ENCODE measurements around the gene SYNE3. TPM values are rescaled to one million over a fixed set of nuclear protein-coding genes. Genes with fewer than 3 reads are reported as not detected.

Gene SYNE3
- total RNA-seq, 2 donors from 2014 or later: 78.9 to 79.1 TPM

- Mint-ChIP-seq H3K36me3 (ENCODE audit: low read depth) (peaks cover 65% of the 10 kb centered on the region), H3K9me3 (no peaks in the 10 kb centered on the region), H3K27me3 (no peaks in the 10 kb centered on the region), H3K4me3 (peak overlapping the region; percentile 41), H3K4me1 (peaks cover 55% of the 10 kb centered on the region), H3K27ac (peak overlapping the region; percentile 79)
- ATAC-seq (replicated peaks): no peak
These were observed 17.7 kb downstream of the SYNE3 start for GRCh38 chr14:95498622-95499353.

GRCh38 chr14:95497561-95498011 lies 18.9 kb downstream of the SYNE3 start:
- peak overlapping the region; percentile 22 for H3K27ac Mint-ChIP-seq
- H3K36me3 Mint-ChIP-seq (ENCODE audit: low read depth): peaks cover 53% of the 10 kb centered on the region
- peaks cover 54% of the 10 kb centered on the region for H3K4me1 Mint-ChIP-seq
- H3K27me3 Mint-ChIP-seq: no peaks in the 10 kb centered on the region
- peak overlapping the region; percentile 76 for H3K4me3 Mint-ChIP-seq
- H3K9me3 Mint-ChIP-seq: no peaks in the 10 kb centered on the region
- no peak for ATAC-seq (replicated peaks)

- Mint-ChIP-seq H3K4me3 (peak overlapping the region; percentile 76), H3K36me3 (ENCODE audit: low read depth) (peaks cover 51% of the 10 kb centered on the region), H3K27me3 (no peaks in the 10 kb centered on the region), H3K4me1 (peaks cover 56% of the 10 kb centered on the region), H3K27ac (peak overlapping the region; percentile 94), H3K9me3 (no peaks in the 10 kb centered on the region)
- ATAC-seq (replicated peaks): no peak
These were observed 19.7 kb downstream of the SYNE3 start for GRCh38 chr14:95496690-95497259.

- ATAC-seq (replicated peaks): peak; percentile 73
- Mint-ChIP-seq H3K4me3 (peak overlapping the region; percentile 76), H3K4me1 (peaks cover 52% of the 10 kb centered on the region), H3K36me3 (ENCODE audit: low read depth) (peaks cover 51% of the 10 kb centered on the region), H3K27ac (peak overlapping the region; percentile 94), H3K9me3 (no peaks in the 10 kb centered on the region), H3K27me3 (no peaks in the 10 kb centered on the region)
These were observed 20.3 kb downstream of the SYNE3 start for GRCh38 chr14:95496111-95496681.

- H3K9me3 Mint-ChIP-seq: no peaks in the 10 kb centered on the region
- peak overlapping the region; percentile 94 for H3K27ac Mint-ChIP-seq
- H3K4me1 Mint-ChIP-seq: peaks cover 49% of the 10 kb centered on the region
- ATAC-seq (replicated peaks): peak; percentile 85
- H3K36me3 Mint-ChIP-seq (ENCODE audit: low read depth): peaks cover 46% of the 10 kb centered on the region
- H3K27me3 Mint-ChIP-seq: no peaks in the 10 kb centered on the region
- H3K4me3 Mint-ChIP-seq: peak overlapping the region; percentile 76
These were observed 20.9 kb downstream of the SYNE3 start for GRCh38 chr14:95495538-95496025.

GRCh38 chr14:95495076-95495475 lies 21.4 kb downstream of the SYNE3 start:
- H3K36me3 Mint-ChIP-seq (ENCODE audit: low read depth): peaks cover 41% of the 10 kb centered on the region
- H3K27ac Mint-ChIP-seq: peak overlapping the region; percentile 94
- H3K9me3 Mint-ChIP-seq: no peaks in the 10 kb centered on the region
- peak overlapping the region; percentile 76 for H3K4me3 Mint-ChIP-seq
- peaks cover 48% of the 10 kb centered on the region for H3K4me1 Mint-ChIP-seq
- H3K27me3 Mint-ChIP-seq: no peaks in the 10 kb centered on the region
- no peak for ATAC-seq (replicated peaks)

GRCh38 chr14:95494456-95494855 lies 22.0 kb downstream of the SYNE3 start:
- no peaks in the 10 kb centered on the region for H3K9me3 Mint-ChIP-seq
- no peaks in the 10 kb centered on the region for H3K27me3 Mint-ChIP-seq
- peak overlapping the region; percentile 76 for H3K4me3 Mint-ChIP-seq
- peak overlapping the region; percentile 94 for H3K27ac Mint-ChIP-seq
- H3K36me3 Mint-ChIP-seq (ENCODE audit: low read depth): peaks cover 38% of the 10 kb centered on the region
- ATAC-seq (replicated peaks): no peak
- H3K4me1 Mint-ChIP-seq: peaks cover 51% of the 10 kb centered on the region

GRCh38 chr14:95493976-95494375 lies 22.5 kb downstream of the SYNE3 start:
- Mint-ChIP-seq H3K36me3 (ENCODE audit: low read depth) (peaks cover 34% of the 10 kb centered on the region), H3K4me1 (peaks cover 46% of the 10 kb centered on the region)
- ATAC-seq (replicated peaks): no peak

GRCh38 chr14:95493503-95493902 lies 22.9 kb downstream of the SYNE3 start:
- no peak overlapping the region for H3K27ac Mint-ChIP-seq
- H3K4me3 Mint-ChIP-seq: no peak overlapping the region
- peaks cover 46% of the 10 kb centered on the region for H3K4me1 Mint-ChIP-seq
- H3K27me3 Mint-ChIP-seq: no peaks in the 10 kb centered on the region
- H3K9me3 Mint-ChIP-seq: no peaks in the 10 kb centered on the region
- ATAC-seq (replicated peaks): no peak
- H3K36me3 Mint-ChIP-seq (ENCODE audit: low read depth): peaks cover 33% of the 10 kb centered on the region

More at GRCh38 chr14:95493976-95494375, 22.5 kb downstream of the SYNE3 start:
- Mint-ChIP-seq H3K4me3 (peak overlapping the region; percentile 76), H3K27me3 (no peaks in the 10 kb centered on the region), H3K9me3 (no peaks in the 10 kb centered on the region), H3K27ac (peak overlapping the region; percentile 94)

- peaks cover 41% of the 10 kb centered on the region for H3K36me3 Mint-ChIP-seq (ENCODE audit: low read depth)
These were observed 24.4 kb downstream of the SYNE3 start for GRCh38 chr14:95491936-95492608.

GRCh38 chr14:95490727-95491451 lies 25.6 kb downstream of the SYNE3 start:
- Mint-ChIP-seq H3K36me3 (ENCODE audit: low read depth) (peaks cover 45% of the 10 kb centered on the region), H3K4me3 (no peak overlapping the region), H3K9me3 (no peaks in the 10 kb centered on the region), H3K4me1 (peaks cover 46% of the 10 kb centered on the region), H3K27ac (peak overlapping the region; percentile 19), H3K27me3 (no peaks in the 10 kb centered on the region)
- ATAC-seq (replicated peaks): no peak

More at GRCh38 chr14:95491936-95492608, 24.4 kb downstream of the SYNE3 start:
- Mint-ChIP-seq H3K27me3 (no peaks in the 10 kb centered on the region), H3K9me3 (no peaks in the 10 kb centered on the region), H3K4me1 (peaks cover 48% of the 10 kb centered on the region), H3K27ac (peak overlapping the region; percentile 31), H3K4me3 (peak overlapping the region; percentile 10)
- no peak for ATAC-seq (replicated peaks)

- no peak for ATAC-seq (replicated peaks)
- Mint-ChIP-seq H3K9me3 (no peaks in the 10 kb centered on the region), H3K27ac (peak overlapping the region; percentile 52), H3K27me3 (no peaks in the 10 kb centered on the region), H3K4me1 (peaks cover 44% of the 10 kb centered on the region), H3K4me3 (no peak overlapping the region), H3K36me3 (ENCODE audit: low read depth) (peaks cover 40% of the 10 kb centered on the region)
These were observed 26.3 kb downstream of the SYNE3 start for GRCh38 chr14:95490138-95490509.

- ATAC-seq (replicated peaks): no peak
- no peak overlapping the region for H3K4me3 Mint-ChIP-seq
- no peaks in the 10 kb centered on the region for H3K27me3 Mint-ChIP-seq
- no peaks in the 10 kb centered on the region for H3K9me3 Mint-ChIP-seq
- peak overlapping the region; percentile 52 for H3K27ac Mint-ChIP-seq
- H3K36me3 Mint-ChIP-seq (ENCODE audit: low read depth): peaks cover 40% of the 10 kb centered on the region
- H3K4me1 Mint-ChIP-seq: peaks cover 47% of the 10 kb centered on the region
These were observed 27.0 kb downstream of the SYNE3 start for GRCh38 chr14:95489214-95490137.
